Stimulated activated naive CD8-positive, alpha-beta T cell treated with anti-CD3 and anti-CD28 coated beads, Interleukin-15, amount 100 ng/mL, for 72 hours (primary cell): Measurements from ENCODE around the gene CPNE8.

Experiments
- ATAC-seq: fragments of 150-1000 bp; cut with Tn5 transposase; 2 replicates; pipeline ENCODE4 v1.10.0; 2021; ENCODE audit warnings: mild to moderate bottlenecking, moderate library complexity
- DNase-seq, 2 donors: peaks; one replicate each; pipeline ENCODE4 v3.0.0; 2021 to 2022
- H3K27ac Mint-ChIP-seq, 2 donors: one replicate each; pipeline ENCODE4 v1.8.0; 2022; ENCODE audit warnings: mild to moderate bottlenecking in 2 of 2, mixed read lengths in 2 of 2, moderate library complexity in 2 of 2
- H3K27me3 Mint-ChIP-seq: one replicate; pipeline ENCODE4 v1.8.0; 2022; ENCODE audit warnings: mixed read lengths
- H3K4me1 Mint-ChIP-seq: one replicate; pipeline ENCODE4 v1.8.0; 2022; ENCODE audit warnings: mild to moderate bottlenecking, mixed read lengths
- H3K4me3 Mint-ChIP-seq, 2 donors: one replicate each; pipeline ENCODE4 v1.8.0; 2022; ENCODE audit warnings: mild to moderate bottlenecking in 2 of 2, mixed read lengths in 2 of 2, moderate library complexity in 1 of 2
- H3K9me3 Mint-ChIP-seq, 2 donors: one replicate each; pipeline ENCODE4 v1.8.0; 2022; ENCODE audit warnings: mixed read lengths in 2 of 2

The CPNE8 gene

DNA sequence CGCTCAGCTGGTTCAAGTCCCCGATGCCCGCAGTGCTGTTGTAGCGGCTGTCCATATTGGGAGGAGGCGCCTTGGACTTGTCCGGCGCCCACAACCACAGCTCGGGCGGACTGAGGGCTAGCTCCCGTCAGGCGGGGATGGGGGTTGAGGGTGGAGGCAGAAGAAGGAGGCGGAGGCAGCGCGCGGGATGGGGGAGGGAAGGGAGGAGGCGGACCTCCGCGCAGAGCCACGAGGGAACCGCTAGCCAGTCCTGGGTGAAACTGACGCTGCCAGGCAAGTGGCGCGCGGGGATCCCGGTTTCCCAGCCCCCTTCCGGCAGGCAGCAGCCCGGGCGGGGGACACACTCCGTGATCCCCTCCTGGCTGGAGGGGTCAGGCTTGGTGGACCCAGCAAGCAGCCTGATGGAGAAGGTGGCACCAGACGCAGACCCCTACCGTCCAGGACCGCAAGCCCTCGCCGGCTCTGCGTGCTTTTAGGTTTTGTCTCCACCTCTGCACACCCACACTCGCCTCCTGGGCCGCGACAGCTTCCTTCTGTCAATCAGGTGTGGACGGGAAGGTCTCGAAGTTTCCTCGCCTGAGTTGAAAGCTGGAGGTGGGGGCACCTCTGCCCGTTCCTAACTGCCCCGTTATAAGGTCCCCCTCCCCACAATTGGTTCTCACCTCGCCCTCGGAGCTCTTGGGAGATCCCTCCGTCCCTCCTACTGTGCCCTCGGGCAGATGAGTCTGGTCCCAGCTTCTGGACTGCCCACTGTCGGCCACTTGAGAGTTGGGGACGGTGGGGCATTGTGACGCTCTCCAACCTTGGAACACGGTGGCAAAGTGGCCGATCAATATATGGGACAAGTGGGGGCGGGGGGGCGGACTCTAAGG lies at the start of gene CPNE8:
TSS of gene CPNE8 (minus strand) at position 112 of the 872 bp plus-strand sequence. CDS start at position 55, 57 bp downstream.
- Mint-ChIP-seq H3K27ac (peak within 1 kb of the TSS; percentile 70 to 85), H3K4me1 (peaks cover 20% of the 10 kb centered on the region), H3K4me3 (peak within 1 kb of the TSS; percentile 80 to 93), H3K27me3 (peaks cover 28% of the 10 kb centered on the region), H3K9me3 (no peaks in the 10 kb centered on the region)
- ATAC-seq (peak; percentile 58), DNase-seq (peak; percentile 17 to 26)

DNA sequence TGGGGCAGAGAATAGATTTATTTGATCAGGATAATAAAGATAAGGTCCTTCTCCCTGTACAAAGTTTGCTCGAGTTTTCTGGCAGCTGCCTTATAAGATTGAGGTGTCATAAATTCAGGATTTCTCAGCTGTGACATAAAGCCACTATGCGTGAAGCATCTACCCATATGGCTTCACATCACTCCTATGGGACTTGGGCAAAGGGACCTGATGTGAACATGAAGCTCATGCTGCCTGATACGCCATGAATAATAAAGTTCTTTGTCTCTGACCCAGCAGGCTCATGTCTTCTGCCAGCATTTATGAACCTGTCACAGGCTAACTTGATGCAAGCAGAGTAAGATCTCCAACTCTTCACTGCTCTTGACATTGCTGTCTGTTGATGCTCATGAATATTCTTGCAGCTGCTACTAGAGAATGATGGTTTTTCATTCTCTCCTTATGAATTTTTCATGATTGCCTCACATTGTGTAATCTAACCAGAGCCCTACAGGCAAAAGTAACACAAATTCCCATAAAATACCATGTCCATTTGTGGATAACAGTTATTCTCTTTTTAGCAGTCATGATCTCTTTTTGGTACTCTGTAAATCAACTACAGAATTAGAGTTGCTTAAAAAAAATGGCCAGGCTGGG lies 49.0 kb upstream of the CPNE8 start:
- Mint-ChIP-seq H3K4me1 (no peaks in the 10 kb centered on the region), H3K4me3 (no peak overlapping the region), H3K27me3 (no peaks in the 10 kb centered on the region), H3K27ac (no peak overlapping the region), H3K9me3 (peaks cover 0 to 7% of the 10 kb centered on the region in 2 donors)
- ATAC-seq (no peak), DNase-seq (no peak)

DNA sequence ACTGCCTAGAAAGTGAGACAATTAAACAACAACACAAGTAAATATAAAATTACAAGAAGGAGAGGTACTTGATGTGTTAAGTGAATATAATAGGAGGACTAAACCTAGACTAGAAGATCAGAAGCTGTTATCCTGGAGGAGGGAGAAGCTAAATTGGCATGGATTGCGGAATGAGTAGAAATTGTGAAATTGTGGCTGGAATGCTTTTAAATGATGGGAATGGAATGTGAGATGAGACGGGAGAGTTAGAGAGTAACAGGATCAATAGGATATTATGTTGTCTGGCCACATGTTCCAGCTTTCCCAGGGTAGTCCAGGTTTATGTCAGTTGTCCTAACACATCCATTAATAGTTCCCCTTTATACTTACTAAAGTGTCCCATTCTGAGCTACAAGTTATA lies 44.0 kb upstream of the CPNE8 start:
- peaks cover 10 to 11% of the 10 kb centered on the region in 2 donors for H3K9me3 Mint-ChIP-seq
- DNase-seq (no peak), ATAC-seq (no peak)
- no peak overlapping the region for H3K4me3 Mint-ChIP-seq
- no peak overlapping the region for H3K27ac Mint-ChIP-seq
- no peaks in the 10 kb centered on the region for H3K4me1 Mint-ChIP-seq
- H3K27me3 Mint-ChIP-seq, result no peaks in the 10 kb centered on the region

DNA sequence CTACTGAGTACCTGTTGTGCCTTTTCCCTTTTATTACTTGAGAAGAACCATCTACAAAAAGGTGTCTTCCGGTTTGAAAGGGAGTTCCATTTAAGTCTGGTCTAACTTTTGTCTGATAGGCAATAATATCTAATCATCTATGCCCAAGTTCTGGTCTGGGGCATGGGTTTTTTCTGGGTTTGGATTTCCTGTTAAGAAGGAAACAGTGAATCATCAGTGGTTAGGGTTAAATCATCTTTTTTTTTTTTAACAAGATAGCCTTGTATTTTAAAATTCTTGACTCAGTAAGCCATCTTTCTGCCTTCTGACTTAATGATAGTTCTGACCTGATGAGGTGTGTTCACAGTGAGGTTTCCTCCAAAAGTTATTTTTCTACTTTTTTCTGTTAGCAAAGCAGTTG lies 29.3 kb upstream of the CPNE8 start:
- Mint-ChIP-seq H3K27me3 (peaks cover 5% of the 10 kb centered on the region), H3K4me3 (no peak overlapping the region)
- no peak for ATAC-seq

DNA sequence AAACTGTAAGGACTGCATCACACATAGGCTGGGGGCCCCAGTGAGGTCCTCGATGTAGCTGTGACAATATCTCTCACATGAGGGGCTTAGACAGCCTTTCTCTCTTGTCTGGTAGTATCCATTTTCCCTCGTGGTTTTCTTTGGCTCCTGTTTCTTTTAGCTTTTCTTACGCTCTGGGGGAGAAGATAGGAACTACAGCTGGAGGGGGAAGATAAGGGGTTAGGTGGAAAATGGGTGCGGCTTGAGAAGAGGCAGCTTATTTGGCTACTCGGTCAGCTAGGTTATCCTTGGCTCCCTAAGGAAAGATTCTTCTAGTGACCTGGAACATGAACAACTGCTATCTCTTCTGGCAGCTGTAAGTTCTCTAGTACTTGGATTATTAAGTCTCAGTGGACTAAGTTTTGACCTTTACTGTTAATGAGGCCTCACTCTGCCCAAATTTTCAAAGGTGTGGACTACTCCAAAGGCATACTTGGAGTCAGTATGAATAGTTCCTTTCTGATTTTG lies 28.7 kb upstream of the CPNE8 start:
- peaks cover 9% of the 10 kb centered on the region for H3K4me1 Mint-ChIP-seq

More for the DNA sequence above, 29.3 kb upstream of the CPNE8 start:
- DNase-seq, result no peak
- peaks cover 15 to 23% of the 10 kb centered on the region in 2 donors for H3K9me3 Mint-ChIP-seq
- peak overlapping the region in 1 of 2 donors; percentile 19 for H3K27ac Mint-ChIP-seq
- H3K4me1 Mint-ChIP-seq, result peaks cover 9% of the 10 kb centered on the region

DNA sequence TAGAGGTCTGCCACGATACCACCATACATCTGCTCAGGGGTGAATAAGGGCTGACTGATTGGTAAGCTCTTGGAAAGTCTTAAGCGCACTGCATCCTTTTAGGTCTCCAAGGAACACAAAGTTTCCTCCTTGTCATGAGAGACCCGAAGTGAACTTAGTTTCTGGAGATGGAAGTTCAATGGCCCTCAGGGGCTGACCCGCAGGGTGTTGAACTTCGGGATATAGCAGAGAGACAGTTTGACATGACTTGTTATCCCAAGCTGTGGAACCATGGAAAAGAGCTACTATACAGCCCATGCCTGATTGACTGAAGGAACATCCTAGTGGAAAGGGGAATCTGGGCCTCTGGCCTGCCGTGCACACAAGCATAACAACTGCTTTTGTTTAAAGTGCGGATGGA lies 26.9 kb upstream of the CPNE8 start:
- peaks cover 5% of the 10 kb centered on the region for H3K27me3 Mint-ChIP-seq
- no peak for DNase-seq
- no peak overlapping the region for H3K27ac Mint-ChIP-seq
- no peak for ATAC-seq
- H3K4me1 Mint-ChIP-seq, result peaks cover 9% of the 10 kb centered on the region
- no peak overlapping the region for H3K4me3 Mint-ChIP-seq
- peaks cover 10 to 11% of the 10 kb centered on the region in 2 donors for H3K9me3 Mint-ChIP-seq

More for the DNA sequence above, 28.7 kb upstream of the CPNE8 start:
- Mint-ChIP-seq H3K9me3 (peaks cover 15 to 23% of the 10 kb centered on the region in 2 donors), H3K27ac (peak overlapping the region in 1 of 2 donors; percentile 71), H3K27me3 (peaks cover 5% of the 10 kb centered on the region), H3K4me3 (no peak overlapping the region)
- ATAC-seq (no peak), DNase-seq (no peak)

DNA sequence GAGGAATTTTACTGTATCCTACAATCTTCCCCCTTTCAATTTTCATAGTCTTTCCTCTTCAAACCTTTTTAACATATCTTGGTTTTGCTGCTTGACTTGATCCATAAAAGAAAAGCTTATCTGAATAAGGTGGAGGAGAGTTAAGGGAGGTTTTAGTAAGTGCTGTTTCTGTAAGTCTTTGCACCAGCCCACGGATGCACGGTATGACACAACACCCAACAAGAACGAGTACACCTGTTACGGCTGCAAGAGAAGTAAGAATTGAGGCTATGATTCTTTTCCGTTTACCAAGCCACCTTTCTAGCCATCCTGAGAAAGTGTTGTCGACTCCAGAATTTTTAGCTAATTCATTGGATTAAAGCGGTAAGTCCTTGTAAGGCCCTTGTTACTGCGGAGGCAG lies 26.1 kb upstream of the CPNE8 start:
- H3K4me1 Mint-ChIP-seq, result peaks cover 9% of the 10 kb centered on the region
- peaks cover 5% of the 10 kb centered on the region for H3K27me3 Mint-ChIP-seq
- DNase-seq (no peak), ATAC-seq (no peak)
- H3K4me3 Mint-ChIP-seq, result no peak overlapping the region
- peaks cover 8 to 10% of the 10 kb centered on the region in 2 donors for H3K9me3 Mint-ChIP-seq
- H3K27ac Mint-ChIP-seq, result no peak overlapping the region

DNA sequence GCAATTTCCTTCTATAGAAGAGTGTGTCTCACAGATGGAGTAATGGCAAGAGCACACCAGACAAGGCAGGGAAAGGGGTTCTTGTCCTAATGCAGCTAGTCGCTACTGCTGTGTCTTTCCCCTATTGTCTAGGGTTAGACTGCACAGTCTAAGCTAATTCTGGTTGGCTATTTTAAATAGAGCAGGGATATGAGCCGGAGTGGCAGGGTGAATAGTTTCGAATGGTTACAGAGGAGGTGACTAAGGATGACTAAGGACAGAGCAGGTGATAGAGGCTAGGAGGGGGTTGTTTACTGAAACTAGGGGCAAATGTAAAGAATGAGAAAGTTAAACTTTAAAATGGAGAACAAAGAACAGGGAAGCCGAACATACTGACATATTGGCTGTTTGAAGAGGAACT lies 25.6 kb upstream of the CPNE8 start:
- Mint-ChIP-seq H3K9me3 (peaks cover 8 to 10% of the 10 kb centered on the region in 2 donors), H3K4me3 (no peak overlapping the region), H3K27ac (no peak overlapping the region), H3K4me1 (peaks cover 9% of the 10 kb centered on the region), H3K27me3 (peaks cover 5% of the 10 kb centered on the region)
- DNase-seq (no peak), ATAC-seq (no peak)

DNA sequence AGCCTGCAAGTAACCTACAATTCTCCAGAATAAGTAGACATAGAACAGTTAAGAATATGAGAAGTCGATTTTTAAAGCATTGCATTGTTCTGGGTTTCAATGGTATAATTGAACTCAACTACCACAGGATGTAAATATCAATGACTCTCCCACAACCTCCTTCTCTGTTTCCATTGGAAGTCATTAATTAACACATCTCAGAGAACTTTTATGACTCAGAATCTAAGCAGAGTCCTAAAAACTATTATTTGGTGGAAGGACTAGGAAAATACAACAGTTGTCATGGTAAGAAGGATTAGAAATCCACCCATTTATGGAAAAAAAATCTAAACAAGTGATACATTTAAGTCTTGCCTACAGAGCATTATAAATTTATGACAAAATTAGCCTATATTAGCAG lies 21.1 kb upstream of the CPNE8 start:
- Mint-ChIP-seq H3K4me1 (no peaks in the 10 kb centered on the region), H3K9me3 (no peaks in the 10 kb centered on the region), H3K27ac (no peak overlapping the region), H3K4me3 (no peak overlapping the region), H3K27me3 (no peaks in the 10 kb centered on the region)
- ATAC-seq (no peak), DNase-seq (no peak)

DNA sequence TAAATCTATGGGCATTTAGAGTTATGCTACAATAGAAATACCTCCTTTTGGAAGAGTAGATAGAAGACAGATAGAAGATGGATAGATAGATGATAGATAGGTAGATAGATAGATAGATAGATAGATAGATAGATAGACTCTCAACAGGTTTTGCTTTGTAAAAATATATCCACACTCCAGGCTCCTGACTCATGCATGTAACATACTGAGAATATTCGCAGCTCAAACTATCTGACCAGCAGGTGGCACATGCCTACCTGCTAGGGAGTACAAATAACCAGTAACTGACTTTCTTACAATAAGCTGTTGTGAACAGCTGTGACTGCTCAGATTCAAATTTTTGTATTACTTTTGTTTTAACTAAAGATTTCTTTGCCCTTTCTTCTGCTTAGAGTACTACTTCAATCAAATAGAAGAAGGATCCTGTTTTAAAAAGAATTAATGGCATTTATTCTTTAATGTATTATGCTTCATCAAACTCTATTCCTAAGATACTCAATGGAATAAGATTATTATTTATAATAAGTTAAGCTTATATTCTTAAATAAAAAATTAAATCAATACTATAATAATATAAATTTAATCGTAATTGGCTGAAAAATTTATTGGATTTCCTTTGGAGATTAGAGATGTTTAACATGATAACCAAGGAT lies 15.8 kb upstream of the CPNE8 start:
- DNase-seq (peak; percentile 6 to 18), ATAC-seq (no peak)
- Mint-ChIP-seq H3K27me3 (no peaks in the 10 kb centered on the region), H3K4me3 (no peak overlapping the region), H3K27ac (no peak overlapping the region), H3K4me1 (no peaks in the 10 kb centered on the region), H3K9me3 (no peaks in the 10 kb centered on the region)

DNA sequence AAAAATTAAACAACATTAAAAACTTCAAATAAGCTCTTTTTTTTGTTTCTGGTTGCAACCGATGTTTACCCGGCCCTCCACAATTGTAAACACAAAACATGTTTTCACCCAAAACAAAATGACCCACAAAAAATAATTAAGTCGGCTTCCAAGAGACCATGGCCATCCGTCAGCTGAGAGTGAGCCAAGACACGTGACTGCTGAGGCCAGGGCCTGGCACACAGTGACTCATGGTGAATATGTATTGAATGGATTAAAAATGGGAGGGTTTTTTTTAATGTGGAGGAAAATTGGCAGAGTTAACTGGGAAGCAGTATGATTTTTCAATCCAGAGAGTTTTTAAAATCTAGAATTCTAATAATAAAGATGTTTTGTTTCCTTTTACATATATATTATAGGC lies 13.8 kb upstream of the CPNE8 start:
- DNase-seq (no peak), ATAC-seq (no peak)
- peaks cover 7% of the 10 kb centered on the region for H3K27me3 Mint-ChIP-seq
- H3K4me3 Mint-ChIP-seq, result no peak overlapping the region
- no peaks in the 10 kb centered on the region for H3K4me1 Mint-ChIP-seq
- H3K27ac Mint-ChIP-seq, result no peak overlapping the region
- H3K9me3 Mint-ChIP-seq, result no peaks in the 10 kb centered on the region

DNA sequence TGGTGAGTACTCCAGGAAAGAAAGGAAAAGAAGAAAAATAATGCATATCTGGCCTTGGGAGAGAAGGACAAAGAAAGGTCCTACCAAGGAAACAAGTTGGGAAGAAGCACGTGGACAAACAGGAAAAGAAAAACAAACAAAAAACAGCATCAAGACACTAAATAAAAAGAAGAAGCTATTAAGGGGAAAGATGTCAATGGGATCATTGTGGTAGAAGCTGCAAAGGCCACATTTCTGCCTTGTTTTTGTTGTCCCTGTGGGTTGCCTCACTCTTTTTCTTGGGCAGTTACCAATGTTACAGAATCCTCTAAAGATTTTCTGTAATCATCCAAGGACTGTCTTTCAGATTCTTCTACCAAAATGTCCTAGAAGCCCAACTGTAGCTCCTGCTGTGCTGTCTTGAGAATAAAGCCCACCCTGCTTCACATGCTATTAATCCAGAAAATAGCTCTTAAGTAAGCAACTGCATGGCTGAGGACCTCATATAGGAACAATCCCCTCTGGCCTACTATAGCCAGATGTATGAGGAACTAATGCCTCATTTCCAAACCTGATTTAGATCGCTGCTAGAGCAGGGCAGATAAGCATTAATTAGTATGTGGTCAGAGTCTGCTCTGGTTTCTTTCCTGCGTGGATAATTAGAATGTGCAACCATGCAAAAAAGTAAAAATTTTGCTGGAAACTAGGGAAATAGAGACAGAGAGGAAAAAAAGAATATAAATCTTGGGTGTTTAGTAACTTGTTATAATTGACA lies 10.2 kb upstream of the CPNE8 start:
- DNase-seq (no peak), ATAC-seq (no peak)
- H3K27me3 Mint-ChIP-seq, result peaks cover 7% of the 10 kb centered on the region
- no peaks in the 10 kb centered on the region for H3K9me3 Mint-ChIP-seq
- no peaks in the 10 kb centered on the region for H3K4me1 Mint-ChIP-seq
- no peak overlapping the region for H3K4me3 Mint-ChIP-seq
- H3K27ac Mint-ChIP-seq, result no peak overlapping the region

DNA sequence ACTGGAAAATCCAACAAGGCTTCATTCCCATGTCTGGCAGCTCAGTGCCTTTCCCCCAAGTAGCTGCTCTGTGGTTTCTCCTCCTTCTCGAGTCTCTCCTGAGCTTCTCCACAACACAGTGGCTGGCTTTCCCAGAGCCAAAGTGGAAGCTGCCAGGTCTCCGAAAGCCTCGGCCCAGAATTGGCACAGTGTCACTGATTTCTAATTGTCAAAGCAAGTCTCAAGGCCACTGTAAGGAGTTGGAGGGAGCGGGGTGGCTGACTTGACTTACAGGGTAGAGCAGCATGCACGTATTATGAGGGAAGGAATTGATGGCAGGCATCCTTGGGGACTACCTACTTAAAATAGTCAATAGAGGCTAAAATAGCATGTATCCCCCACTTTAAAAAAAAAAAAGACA lies 6.7 kb upstream of the CPNE8 start:
- Mint-ChIP-seq H3K27ac (no peak overlapping the region), H3K27me3 (peaks cover 18% of the 10 kb centered on the region), H3K9me3 (no peaks in the 10 kb centered on the region), H3K4me3 (no peak overlapping the region), H3K4me1 (peaks cover 3% of the 10 kb centered on the region)
- no peak for DNase-seq
- no peak for ATAC-seq

DNA sequence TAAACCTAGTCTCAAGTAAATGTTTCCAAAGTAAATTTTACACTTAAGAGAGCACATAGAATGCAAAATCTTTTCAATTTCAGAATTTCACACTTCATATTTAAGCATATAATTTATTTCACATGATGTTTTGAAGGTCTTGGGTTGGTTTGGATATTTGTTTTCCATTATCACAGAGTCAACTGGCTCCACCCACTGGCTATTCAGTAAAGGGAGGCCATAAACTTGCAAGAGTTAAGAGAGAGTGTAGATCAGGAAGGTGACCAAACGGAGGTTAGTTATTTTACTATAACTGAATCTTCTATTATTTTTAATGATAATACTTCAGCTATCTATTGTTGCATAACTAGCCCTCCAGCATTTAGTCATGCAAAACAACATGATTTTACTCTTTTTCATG lies 6.2 kb upstream of the CPNE8 start:
- Mint-ChIP-seq H3K4me1 (peaks cover 8% of the 10 kb centered on the region), H3K4me3 (no peak overlapping the region), H3K9me3 (no peaks in the 10 kb centered on the region), H3K27me3 (peaks cover 21% of the 10 kb centered on the region), H3K27ac (no peak overlapping the region)
- DNase-seq (no peak), ATAC-seq (no peak)
